GM19372 (cell line): ENCODE data around the gene DDI2.
A peak's percentile ranks its signal among the peaks of the same experiment; 100 is the strongest.
"Not testable (repeated sequence)": the region's sequence is repeated elsewhere in the genome, so short reads cannot be mapped to it uniquely, and the experiment has no call there.

Experiments
- ATAC-seq: cut with Tn5 transposase; IDR thresholded peaks from one replicate; pipeline ENCODE4 v1.9.1; 2021; ENCODE audit warnings: mild to moderate bottlenecking, low read depth, moderate library complexity; ENCODE audit not compliant: unreplicated experiment

The DDI2 gene

DNA sequence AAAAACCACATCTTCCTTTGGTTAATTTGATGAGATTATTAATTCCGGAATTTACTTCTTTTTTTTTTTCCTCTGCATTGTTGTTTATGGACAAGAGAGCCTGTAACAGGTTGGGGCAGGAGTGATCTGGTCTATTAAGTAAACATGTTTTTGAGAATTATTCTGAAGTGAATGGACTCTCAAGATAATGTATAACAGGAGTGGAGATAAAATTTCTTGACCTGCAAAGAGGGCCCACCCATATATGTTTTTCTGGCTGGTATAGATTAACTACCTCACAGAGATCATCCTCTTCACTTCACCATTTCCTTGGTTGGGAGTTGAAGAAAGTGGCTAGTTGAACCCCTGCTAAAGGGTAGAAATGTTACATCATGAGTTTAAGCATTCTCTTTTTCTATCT is 10.7 kb downstream of the DDI2 start:
- ATAC-seq, result peak; percentile 16

DNA sequence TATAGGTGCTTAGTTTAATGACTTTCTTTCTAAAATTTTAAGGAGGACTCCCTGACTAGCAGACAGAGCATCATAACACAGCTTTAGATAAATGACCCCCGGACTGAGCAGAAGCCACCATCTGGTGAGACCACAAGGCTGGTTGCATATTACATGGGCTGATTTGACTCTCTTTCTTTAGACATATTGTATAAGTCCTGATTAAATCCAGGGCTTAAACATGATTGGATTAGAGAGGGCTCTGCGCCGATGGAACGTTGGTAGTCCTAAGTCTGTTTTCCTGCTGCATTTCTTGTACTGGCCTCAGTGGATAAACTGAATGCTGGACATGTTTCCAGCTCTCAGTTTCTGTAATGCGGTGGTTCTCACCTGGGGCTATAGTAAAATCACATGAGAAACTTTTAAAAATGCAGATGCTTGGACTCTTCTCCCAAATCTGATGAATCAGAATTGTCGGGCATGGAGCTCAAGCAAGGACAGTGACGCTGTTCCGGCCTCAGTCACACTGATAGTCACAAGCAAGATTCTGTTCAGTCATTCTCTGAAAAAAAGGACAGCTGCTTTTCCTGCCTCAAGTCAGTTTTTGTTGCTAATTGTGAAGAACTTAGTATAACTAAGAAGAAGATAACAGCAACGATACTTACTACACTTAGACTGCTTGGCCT is 16.6 kb downstream of the DDI2 start:
- no peak for ATAC-seq

DNA sequence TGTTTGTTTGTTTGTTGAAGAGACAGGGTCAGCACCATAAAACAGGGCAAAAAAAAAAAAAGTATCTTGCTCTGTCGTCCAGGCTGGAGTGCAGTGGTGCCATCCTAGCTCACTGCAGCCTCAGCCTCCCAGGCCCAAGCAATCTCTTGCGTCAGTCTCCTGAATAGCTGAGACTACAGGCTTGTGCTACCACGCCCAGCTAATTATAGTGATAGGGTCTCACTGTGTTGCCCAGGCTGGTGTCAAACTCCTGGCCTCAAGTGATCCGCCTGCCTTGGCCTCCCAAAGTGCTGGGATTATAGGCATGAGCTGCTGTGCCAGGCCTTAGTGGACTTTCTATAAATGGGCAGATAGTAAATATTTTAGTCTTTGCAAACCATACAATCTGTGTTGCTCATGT is 19.2 kb downstream of the DDI2 start:
- ATAC-seq, result no peak

DNA sequence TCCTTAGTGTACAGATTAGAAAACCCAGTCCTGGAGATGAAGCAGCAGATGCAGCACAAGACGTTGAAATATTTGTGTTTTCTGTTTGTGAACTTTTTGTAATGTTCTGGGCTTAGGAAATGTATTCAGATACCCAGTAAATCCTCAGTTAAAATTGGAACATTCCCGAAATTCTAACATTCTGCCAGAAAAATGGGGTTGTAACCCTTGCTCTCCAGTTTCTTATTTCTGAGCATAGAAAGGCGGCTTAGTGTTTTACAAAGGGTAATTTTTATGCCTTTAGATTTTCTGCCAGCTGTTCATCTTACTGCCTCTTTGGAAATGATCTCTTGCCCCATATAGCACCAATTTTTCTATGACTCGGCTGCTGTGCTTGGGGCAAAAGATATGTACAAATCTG is 20.6 kb downstream of the DDI2 start:
- no peak for ATAC-seq

DNA sequence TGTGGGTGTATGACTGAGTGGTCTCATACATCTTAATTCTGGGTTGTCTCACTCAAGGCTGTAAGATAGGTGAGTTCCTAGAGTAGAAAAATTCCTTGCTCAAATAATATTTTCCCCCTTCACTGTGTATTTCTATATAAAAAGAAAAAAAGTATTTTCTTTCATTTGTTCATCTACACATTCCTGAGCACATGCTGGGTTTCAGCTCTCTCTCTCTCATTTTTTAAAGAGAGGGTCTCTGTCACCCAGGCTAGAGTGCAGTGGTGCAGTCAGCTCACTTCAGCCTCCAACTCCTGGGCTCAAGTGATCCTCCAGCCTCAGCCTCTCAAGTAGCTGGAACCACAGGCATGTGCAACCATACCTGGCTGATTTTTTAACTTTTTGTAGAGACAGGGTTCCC is 22.0 kb downstream of the DDI2 start:
- no peak for ATAC-seq

DNA sequence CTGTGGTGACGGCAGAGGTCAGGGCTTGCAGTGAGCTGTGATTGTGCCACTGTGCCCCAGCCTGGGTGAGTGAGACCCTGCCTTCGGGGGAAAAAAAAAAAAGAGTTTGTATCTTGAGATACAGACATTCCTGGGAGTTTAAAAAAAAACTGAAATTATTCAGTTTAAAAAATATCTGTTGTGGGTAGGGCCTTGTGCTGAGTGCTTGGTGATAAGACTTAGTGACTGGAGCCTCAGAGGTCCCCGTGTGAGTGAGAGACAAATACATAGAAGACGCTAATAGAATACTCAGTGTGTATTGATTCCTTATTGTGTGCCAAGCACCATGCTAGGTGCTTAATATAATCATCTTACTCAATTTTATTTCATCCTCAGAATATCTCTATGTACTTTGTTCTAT is 22.7 kb downstream of the DDI2 start:
- no peak for ATAC-seq

DNA sequence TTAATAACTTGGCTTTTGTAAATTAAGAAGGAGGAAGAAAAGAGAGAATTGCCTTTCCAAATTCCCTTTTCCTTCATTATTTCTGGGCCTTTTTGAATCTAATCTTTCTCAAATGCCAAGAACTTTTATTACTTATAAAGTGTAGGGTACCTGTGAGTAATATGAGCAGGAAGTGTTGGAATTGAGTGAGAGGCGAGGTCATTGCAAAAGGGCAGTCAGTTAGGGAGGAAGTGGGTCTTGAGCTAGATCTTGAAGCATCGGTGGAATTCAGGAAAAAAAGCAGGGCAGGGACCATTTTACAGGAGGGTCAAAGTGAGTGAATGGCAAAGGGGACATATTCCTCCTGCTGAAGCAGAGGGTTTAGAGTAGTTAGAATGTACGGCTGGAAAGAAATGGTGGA is 23.4 kb downstream of the DDI2 start:
- no peak for ATAC-seq

DNA sequence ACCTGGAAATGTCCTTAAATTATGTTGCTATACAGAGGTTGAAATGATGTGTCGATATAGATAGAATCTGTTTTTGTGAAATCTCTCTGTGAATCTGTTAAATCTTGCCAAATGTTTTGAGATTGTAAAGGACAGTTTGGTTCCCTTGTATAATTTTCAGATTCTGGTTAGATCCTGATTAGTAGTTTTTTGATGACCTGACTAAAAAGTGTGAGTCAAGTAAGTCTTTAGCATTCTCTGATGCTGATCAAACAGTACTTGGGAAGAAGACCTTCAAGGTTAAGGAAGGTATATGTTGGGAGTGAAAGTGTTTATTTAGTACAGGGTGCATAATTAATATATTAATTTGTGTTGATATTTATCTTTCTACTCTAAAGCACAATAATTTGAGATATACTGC is 32.7 kb downstream of the DDI2 start:
- ATAC-seq, result no peak

DNA sequence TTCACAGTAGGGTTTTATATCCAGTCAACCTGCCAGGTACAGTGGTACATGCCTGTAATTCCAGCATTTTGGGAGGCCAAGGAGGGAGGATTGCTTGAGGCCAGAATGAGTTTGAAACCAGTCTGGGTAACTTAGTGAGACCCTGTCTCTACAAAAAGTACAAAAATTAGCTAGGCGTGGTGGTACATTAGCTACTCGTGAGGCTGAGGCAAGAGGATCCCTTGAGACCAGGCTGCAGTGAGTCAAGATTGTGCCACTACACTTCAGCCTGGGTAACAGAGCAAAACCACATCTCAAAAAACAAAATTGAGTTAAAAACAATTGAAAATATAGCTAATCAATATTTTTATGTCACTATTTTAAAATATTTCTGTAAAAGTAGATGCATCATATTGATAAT is 33.2 kb downstream of the DDI2 start:
- ATAC-seq, result no peak

DNA sequence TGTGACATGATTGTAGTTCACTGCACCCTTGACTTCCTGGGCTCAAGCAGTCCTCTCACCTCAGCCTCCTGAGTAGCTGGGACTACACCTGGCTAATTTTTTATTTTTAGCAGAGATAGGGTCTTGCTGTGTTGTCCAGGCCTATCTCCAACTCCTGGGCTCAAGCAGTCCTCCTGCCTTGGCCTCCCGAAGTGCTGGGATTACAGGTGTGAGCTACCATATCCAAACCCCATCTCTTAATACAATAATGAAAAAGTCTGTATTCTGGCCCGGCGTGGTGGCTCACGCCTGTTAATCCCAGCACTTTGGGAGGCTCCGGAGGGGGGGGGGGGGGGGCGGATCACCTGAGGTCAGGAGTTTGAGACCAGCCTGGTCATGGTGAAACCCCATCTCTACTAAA is 34.9 kb downstream of the DDI2 start:
- ATAC-seq, result not testable (repeated sequence)

DNA sequence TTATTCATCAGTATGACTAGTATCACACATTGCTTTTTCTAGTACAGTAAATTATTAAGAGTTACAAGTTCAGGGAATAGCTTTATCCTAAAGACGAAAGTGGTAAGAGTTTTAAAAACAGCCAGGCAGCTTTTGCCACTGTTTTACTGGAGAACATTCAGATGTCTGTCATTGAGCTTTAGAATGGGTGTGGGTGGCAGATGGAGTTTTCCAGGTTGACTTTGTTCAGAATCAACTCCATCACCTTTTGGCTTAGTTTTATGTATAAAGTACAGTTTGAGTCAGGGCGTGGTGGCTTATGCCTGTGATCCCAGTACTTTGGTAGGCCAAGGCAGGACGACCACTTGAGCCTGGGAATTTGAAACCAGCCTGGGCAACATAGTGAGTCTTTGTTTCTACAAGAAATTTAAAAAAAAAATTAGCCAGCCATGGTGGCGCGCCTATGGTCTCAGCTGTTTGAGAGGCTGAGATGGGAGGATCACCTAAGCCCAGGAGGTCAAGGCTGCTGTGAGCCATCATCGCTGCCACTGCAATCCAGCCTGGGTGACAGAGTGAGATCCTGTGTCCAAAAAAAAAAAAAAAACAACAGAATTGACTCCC is 36.9 kb downstream of the DDI2 start:
- ATAC-seq, result no peak

DNA sequence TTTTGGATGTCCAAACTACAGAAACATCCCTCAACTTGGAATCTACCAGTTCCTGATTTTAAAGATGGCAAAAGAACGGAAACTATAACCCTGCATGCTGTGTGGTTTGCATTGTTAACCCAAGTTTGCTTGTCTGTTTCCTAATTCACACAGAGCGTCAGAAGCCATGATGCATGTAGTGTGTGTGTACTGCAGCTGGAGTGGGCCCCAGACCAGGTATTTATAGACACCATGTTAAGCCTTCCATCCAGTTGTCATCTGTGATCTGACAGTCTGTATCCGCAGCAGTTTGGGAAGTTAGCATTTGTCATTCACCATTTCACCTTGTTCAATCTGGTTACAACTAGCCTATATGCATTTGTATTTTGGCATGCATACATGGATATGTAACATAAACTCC is 39.2 kb downstream of the DDI2 start:
- no peak for ATAC-seq

DNA sequence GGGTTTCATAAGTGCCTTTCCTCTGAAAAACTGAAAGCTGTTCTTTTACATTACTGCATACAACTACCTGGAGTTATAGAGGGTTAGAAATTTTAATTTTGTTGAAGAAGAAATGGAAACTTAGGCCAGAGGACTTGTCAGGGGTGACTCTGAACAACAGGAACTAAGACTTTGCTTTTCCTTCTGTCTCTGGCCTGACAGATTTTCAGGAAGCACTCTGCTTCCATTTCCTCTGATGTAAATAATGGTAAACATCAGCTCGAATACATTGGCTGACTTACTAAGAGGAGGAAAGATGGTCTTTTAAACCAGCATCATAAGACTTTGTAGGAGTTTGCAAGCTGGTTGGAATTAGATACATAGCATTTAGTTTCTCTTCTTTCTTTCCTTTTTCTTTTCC is 39.8 kb downstream of the DDI2 start:
- no peak for ATAC-seq

DNA sequence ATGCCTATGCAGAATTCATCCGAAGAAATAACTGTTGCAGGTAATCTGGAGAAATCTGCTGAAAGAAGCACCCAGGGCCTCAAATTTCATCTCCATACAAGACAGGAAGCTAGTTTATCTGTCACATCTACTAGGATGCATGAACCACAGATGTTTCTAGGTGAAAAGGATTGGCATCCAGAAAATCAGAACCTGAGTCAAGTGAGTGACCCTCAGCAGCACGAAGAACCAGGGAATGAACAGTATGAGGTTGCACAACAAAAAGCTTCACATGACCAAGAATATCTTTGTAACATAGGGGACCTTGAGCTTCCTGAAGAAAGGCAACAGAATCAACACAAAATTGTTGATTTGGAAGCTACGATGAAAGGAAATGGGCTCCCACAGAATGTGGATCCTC is 42.9 kb downstream of the DDI2 start:
- ATAC-seq, result no peak

DNA sequence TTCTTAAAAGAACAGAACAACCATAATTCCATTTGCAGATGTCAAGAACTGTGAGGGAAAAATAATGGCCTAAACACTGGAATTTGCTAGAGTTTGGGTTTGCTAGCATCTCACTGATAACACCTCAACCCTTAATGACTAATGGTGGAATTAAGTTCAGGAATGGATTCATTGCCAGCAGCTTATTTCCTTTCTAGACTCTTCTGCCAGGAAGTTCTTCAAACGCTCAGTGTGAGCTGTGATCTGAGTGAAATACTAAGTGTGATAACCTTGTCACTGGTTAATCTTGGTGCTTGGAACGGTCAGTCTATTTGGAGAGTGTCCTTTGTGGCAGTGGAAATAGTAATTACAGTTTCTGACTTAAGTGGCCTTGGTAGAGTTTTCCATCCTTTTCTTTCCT is 45.2 kb downstream of the DDI2 start:
- no peak for ATAC-seq

DNA sequence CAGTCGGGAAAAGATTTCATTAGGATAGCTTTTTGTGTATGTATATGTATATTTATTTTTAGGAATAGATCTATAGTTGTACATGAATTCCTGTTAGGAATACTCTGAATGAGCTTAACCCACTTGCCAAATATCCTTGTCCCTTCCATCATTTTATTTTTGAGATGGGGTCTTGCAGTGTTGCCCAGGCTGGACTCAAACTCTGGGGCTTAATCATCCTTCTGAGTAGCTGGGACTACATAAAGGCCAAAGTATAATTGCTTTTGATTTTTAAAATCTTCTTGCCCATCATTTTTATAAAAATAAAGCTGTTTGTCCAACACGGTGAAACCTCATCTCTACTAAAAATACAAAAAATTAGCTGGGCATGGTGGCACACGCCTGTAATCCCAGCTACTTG is 46.7 kb downstream of the DDI2 start:
- ATAC-seq, result no peak

DNA sequence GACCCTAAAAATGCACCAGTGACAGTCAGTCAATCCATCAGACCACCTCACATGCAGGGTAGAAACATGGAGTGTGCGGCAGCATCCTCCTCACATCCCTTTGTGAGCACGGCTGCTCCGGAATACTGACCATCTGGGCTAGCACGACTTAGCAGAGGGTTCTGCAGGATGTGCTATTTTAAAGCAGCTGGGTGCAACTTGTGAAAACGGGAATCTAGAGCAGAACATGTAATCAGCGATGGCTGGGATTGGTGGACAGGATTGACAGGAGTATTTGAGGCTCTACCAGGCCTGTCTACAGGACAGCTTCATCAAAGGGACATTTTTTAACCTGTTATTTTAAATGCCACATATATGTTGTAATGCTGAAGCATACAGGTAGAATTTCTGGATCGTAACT is 50.1 kb downstream of the DDI2 start:
- ATAC-seq, result no peak

DNA sequence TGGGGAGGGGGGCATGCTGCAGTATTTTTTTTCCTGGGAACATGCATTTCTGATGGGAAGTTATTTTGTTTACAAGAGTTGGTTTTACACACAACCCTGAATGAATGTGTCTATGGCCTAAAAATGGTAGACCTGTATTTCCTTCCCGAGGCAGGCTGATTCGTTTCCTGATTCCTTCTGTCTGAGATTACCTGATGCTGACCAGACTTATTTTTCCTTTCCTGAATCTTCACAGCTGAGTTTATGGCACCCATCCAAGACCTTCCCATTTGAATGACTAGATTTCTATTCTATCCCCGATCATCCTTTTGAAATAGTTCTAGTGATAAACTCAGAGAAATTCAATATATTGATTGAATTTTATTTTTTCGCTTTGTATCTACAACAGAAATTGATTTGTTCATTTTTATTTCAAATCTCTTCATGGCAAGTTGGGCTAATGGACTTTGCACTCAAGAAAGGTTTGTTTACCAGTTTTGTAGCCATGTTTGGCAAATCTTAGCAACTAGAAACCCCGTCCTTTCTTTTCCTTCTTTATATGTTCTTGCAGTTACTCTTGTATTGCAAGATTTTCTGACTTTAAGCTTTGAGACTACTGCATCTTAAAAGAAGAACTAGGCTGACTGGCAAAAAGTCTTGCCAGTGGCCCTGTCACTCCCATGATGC is 51.0 kb downstream of the DDI2 start:
- no peak for ATAC-seq

DNA sequence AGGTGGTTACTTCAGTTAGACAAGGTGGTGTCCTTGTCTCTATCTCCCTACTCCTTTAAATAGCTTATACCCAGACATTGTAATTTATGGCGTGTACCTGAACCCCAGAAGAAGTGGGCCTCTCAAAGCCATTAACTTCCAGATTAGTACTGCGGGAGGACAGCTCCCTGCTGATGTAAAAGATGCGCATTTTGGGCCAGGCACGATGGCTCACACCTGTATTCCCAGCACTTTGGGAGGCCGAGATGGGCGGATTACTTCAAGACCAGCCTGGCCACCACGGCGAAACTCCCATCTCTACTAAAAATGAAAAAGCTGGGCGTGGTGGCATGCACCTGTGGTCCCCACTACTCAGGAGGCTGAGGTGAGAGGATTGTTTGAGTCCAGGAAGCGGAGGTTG is 51.8 kb downstream of the DDI2 start:
- no peak for ATAC-seq

DNA sequence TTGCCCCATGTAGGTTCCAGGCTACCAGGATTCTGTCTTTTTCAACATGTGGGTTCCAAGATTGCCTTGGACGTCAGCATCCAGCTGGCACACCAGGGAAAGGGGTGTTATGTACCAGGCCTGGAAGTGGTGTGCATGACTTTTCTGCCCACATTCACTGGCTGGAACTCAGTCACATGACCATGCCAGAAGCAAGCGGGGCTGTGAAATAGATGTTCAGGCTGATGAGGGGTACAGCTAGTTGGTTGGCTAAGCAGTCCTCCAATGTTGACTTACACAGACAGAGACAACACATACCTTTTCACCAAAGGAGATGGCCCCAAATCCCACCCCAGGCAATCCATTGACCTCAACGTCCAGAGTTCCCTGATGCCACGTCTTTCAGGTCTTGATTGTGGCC is 52.6 kb downstream of the DDI2 start:
- ATAC-seq, result no peak

DNA sequence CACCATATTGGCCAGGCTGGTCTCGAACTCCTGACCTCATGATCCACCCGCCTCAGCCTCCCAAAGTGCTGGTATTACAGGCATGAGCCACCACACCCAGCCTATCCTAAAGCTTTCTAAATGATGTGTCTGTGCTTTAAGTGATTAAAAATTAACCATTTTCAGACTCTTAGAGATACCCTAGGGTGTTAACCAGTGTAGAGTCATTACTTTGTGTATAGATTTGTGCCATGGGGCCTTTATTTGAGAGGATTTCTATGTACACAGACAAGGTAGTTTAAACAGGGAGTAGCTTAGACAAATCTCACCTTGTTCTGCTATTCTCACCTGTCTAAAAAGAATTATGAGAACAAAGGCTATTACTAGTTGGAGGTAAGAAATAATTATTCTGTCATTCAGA is 54.2 kb downstream of the DDI2 start:
- no peak for ATAC-seq
